Measurements from ENCODE around the gene PDE5A. TPM values are rescaled to one million over a fixed set of nuclear protein-coding genes. Genes with fewer than 3 reads are reported as not detected.
"Not testable (repeated sequence)": the region's sequence is repeated elsewhere in the genome, so short reads cannot be mapped to it uniquely, and the experiment has no call there.

Gene PDE5A
- polyA plus RNA-seq, 2 donors, result 1.8 to 4.3 TPM

DNA sequence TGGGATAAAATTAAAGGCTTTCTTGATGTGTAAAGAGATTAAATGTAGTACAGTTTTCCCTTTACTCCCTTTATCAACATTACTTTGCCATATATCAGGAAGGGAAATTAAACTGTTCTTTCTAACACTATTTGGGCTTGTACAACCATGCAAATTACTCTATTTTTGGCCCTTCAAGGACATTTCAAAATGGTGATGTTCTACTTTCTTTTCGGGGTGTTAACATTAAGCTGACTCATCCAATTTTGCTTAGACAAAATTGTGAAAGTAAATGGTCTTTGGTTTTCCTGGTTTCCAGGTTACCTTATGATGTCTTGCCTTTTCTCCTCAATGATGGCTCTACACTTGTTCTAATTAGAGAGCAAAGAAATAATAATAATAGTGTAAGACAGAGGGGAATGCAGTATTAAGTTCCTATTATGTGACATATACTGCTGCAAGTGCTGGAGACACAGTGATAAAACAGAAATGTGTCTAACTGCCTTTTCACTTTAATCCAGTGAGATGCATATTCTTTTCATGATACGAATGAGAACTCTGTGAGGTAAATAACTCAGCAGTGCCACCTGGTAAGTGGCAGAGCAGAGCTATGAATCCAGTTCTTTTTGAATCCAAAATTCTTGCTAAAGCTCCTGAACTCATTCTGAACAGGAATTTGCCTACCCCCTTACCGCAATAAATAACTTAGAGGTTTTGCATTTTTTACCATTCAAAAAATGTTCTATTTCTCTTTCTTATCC is 35.7 kb upstream of the PDE5A start:
- no peak overlapping the region for H3K4me3 ChIP-seq (ENCODE audit: low read depth in 1 of 2, low read length in 2 of 2)
- no peaks in the 10 kb centered on the region for H3K36me3 ChIP-seq (ENCODE audit: control insufficient read depth in 2 of 2, insufficient read depth in 2 of 2, low read length in 1 of 2)
- no peaks in the 10 kb centered on the region for H3K9me3 ChIP-seq (ENCODE audit: control insufficient read depth in 2 of 2, insufficient read depth in 1 of 2, low read depth in 1 of 2, low read length in 1 of 2)
- peaks cover 0 to 2% of the 10 kb centered on the region in 2 donors for H3K27me3 ChIP-seq (ENCODE audit: control insufficient read depth in 1 of 2, insufficient read depth in 2 of 2, low read length in 2 of 2)
- H3K27ac ChIP-seq (ENCODE audit: low read depth in 2 of 2, low read length in 1 of 2), result no peak overlapping the region
- no peaks in the 10 kb centered on the region for H3K4me1 ChIP-seq (ENCODE audit: control insufficient read depth in 2 of 2, insufficient read depth in 2 of 2, low read length in 1 of 2)
- 38 to 54% methylated on average over 3 of the region's 3 CpGs for WGBS, 2 donors

DNA sequence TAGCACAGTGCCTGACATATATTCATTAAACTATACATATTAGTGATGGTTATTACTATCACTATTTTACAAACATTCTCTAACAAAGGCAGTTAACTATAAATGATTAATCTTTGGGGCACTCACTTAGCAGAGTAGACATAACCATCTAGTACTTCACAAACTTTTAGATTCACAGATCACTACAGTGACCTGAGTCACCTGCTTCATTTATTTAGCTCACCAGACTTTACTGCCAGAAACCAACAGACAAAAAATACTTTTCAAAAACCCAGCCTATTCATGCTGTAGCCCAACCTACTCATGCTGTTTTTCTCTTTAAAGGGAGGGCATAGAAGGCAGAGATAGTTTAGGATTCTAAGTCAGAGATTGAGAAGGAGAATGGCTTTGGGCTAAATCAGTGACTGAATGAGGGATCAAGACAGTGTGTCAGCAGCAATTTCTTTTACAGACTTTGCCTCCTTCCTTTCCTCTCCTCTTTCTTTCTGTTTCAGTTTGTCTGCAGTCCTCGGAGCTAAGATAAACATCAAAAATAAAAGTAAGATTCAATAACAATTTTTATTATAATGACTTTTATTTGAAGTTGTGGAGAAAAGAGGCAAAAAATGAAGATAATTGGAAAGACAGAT is 34.7 kb upstream of the PDE5A start:
- Histone ChIP-seq H3K36me3 (ENCODE audit: control insufficient read depth in 2 of 2, insufficient read depth in 2 of 2, low read length in 1 of 2) (no peaks in the 10 kb centered on the region), H3K27ac (ENCODE audit: low read depth in 2 of 2, low read length in 1 of 2) (no peak overlapping the region), H3K4me3 (ENCODE audit: low read depth in 1 of 2, low read length in 2 of 2) (peak overlapping the region in 1 of 2 donors; percentile 4), H3K9me3 (ENCODE audit: control insufficient read depth in 2 of 2, insufficient read depth in 1 of 2, low read depth in 1 of 2, low read length in 1 of 2) (no peaks in the 10 kb centered on the region), H3K27me3 (ENCODE audit: control insufficient read depth in 1 of 2, insufficient read depth in 2 of 2, low read length in 2 of 2) (peaks cover 0 to 2% of the 10 kb centered on the region in 2 donors), H3K4me1 (ENCODE audit: control insufficient read depth in 2 of 2, insufficient read depth in 2 of 2, low read length in 1 of 2) (no peaks in the 10 kb centered on the region)
- 9 to 33% methylated on average over 1 of the region's 1 CpG for WGBS, 2 donors

DNA sequence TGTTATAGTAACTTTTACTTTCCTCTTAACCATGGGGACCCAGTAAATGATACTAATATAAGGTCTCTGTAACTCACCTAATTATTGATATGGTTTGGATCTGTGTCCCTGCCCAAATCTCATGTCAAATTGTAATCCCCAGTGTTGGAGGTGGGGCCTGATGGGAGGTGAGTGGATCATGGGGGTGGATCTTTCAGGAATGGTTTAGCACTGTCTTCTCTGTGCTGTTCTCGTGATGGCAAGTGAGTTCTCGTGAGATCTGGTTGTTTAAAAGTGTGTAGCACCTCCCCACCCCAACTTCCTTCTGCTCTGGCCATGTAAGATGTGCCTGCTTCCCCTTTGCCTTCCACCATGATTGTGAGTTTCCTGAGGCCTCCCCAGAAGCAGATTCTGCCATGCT is 34.0 kb upstream of the PDE5A start:
- not testable (repeated sequence) for H3K4me3 ChIP-seq (ENCODE audit: low read depth in 1 of 2, low read length in 2 of 2); H3K9me3 ChIP-seq (ENCODE audit: control insufficient read depth in 2 of 2, insufficient read depth in 1 of 2, low read depth in 1 of 2, low read length in 1 of 2); H3K36me3 ChIP-seq (ENCODE audit: control insufficient read depth in 2 of 2, insufficient read depth in 2 of 2, low read length in 1 of 2); H3K27me3 ChIP-seq (ENCODE audit: control insufficient read depth in 1 of 2, insufficient read depth in 2 of 2, low read length in 2 of 2); H3K4me1 ChIP-seq (ENCODE audit: control insufficient read depth in 2 of 2, insufficient read depth in 2 of 2, low read length in 1 of 2); H3K27ac ChIP-seq (ENCODE audit: low read depth in 2 of 2, low read length in 1 of 2)
- WGBS, 2 donors, result 50 to 82% methylated on average over 2 of the region's 2 CpGs

DNA sequence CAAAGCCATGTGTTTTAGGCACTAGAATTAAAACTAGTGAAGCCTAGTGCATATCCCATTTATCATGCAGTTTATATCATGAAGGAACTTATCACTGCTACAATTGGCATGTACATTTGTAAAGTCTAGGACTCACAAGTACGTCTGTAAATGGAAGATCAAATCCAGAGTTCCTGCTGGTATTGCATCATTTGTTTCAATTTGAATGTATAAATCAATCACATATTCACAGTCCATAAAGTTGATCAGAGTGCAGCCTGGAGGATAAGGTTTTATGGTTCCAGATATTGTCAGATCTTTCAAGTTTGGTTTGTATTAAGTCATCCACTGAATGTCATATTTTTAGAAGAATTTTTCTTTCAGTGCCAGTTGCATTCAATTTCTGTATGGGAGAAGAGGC is 32.6 kb upstream of the PDE5A start:
- no peak overlapping the region for H3K4me3 ChIP-seq (ENCODE audit: low read depth in 1 of 2, low read length in 2 of 2)
- no peaks in the 10 kb centered on the region for H3K4me1 ChIP-seq (ENCODE audit: control insufficient read depth in 2 of 2, insufficient read depth in 2 of 2, low read length in 1 of 2)
- H3K27ac ChIP-seq (ENCODE audit: low read depth in 2 of 2, low read length in 1 of 2), result no peak overlapping the region
- 34 to 41% methylated on average over 1 of the region's 1 CpG for WGBS, 2 donors
- no peaks in the 10 kb centered on the region for H3K36me3 ChIP-seq (ENCODE audit: control insufficient read depth in 2 of 2, insufficient read depth in 2 of 2, low read length in 1 of 2)
- H3K27me3 ChIP-seq (ENCODE audit: control insufficient read depth in 1 of 2, insufficient read depth in 2 of 2, low read length in 2 of 2), result peaks cover 0 to 2% of the 10 kb centered on the region in 2 donors
- no peaks in the 10 kb centered on the region for H3K9me3 ChIP-seq (ENCODE audit: control insufficient read depth in 2 of 2, insufficient read depth in 1 of 2, low read depth in 1 of 2, low read length in 1 of 2)

DNA sequence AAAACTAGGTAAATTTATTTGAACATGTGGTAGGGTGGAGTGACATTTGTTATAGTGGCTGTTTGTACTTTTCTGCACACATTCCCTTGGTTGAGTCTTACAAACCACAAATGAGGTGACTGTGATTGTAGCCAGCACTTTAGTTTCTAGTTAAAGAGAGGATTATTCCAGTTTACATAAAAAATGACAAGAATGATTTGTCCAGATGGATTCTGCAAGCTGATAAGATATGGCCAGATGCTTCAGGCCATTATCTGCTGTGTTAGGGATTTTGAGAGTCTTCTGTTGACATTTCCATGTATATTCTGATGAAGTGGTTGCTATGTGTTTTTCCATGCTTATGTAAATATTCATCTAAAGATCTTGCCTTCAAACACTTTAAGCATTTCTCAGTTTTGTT is 31.0 kb upstream of the PDE5A start:
- no peaks in the 10 kb centered on the region for H3K36me3 ChIP-seq (ENCODE audit: control insufficient read depth in 2 of 2, insufficient read depth in 2 of 2, low read length in 1 of 2)
- H3K4me1 ChIP-seq (ENCODE audit: control insufficient read depth in 2 of 2, insufficient read depth in 2 of 2, low read length in 1 of 2), result no peaks in the 10 kb centered on the region

DNA sequence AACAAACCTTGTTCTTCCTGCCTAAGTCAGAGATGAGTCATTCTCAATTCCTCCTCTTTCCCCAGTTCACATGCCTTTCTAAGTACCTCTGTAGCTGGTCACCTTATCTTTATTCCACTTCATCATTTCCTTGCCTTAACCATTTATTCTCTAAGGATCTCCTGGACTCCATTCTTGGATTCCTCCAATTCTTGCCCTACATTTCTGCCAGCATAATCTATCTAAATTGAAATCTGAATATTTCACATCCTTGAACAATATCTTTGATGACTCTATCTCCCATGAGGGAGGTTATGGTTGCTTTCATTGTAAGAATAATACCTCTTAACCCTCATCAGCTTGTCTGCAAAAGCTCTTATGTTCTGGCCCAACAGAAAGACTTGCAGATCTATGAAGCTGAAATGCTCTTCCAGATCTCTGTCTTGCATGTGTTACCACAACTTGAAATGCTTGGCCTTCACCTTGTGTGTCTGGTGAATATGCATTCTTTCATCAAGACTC is 28.6 kb upstream of the PDE5A start:
- Histone ChIP-seq H3K36me3 (ENCODE audit: control insufficient read depth in 2 of 2, insufficient read depth in 2 of 2, low read length in 1 of 2) (no peaks in the 10 kb centered on the region), H3K27ac (ENCODE audit: low read depth in 2 of 2, low read length in 1 of 2) (no peak overlapping the region), H3K4me1 (ENCODE audit: control insufficient read depth in 2 of 2, insufficient read depth in 2 of 2, low read length in 1 of 2) (no peaks in the 10 kb centered on the region)

More for the DNA sequence above, 31.0 kb upstream of the PDE5A start:
- Histone ChIP-seq H3K27me3 (ENCODE audit: control insufficient read depth in 1 of 2, insufficient read depth in 2 of 2, low read length in 2 of 2) (peaks cover 0 to 2% of the 10 kb centered on the region in 2 donors), H3K27ac (ENCODE audit: low read depth in 2 of 2, low read length in 1 of 2) (no peak overlapping the region), H3K4me3 (ENCODE audit: low read depth in 1 of 2, low read length in 2 of 2) (no peak overlapping the region), H3K9me3 (ENCODE audit: control insufficient read depth in 2 of 2, insufficient read depth in 1 of 2, low read depth in 1 of 2, low read length in 1 of 2) (no peaks in the 10 kb centered on the region)

DNA sequence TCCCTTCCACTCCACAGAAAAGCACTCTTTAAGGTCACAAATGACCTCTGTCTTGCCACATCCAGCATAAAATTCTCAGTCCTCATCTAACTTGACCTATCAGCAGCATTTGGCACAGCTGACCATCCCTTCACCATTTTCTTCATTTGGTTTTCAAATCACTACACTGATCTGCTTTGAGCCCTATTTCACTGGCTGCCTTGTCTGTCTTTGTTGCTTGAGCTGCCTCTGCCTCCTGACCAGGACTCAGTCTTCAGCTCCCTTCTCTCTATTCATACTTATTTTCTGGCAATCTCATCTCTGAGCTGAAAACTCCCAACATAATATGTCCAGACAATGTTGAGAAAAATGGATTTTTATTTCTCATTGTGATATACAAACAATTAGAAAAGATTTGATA is 27.7 kb upstream of the PDE5A start:
- H3K4me3 ChIP-seq (ENCODE audit: low read depth in 1 of 2, low read length in 2 of 2), result no peak overlapping the region
- H3K9me3 ChIP-seq (ENCODE audit: control insufficient read depth in 2 of 2, insufficient read depth in 1 of 2, low read depth in 1 of 2, low read length in 1 of 2), result no peaks in the 10 kb centered on the region
- H3K27me3 ChIP-seq (ENCODE audit: control insufficient read depth in 1 of 2, insufficient read depth in 2 of 2, low read length in 2 of 2), result no peaks in the 10 kb centered on the region
- H3K27ac ChIP-seq (ENCODE audit: low read depth in 2 of 2, low read length in 1 of 2), result no peak overlapping the region
- H3K36me3 ChIP-seq (ENCODE audit: control insufficient read depth in 2 of 2, insufficient read depth in 2 of 2, low read length in 1 of 2), result no peaks in the 10 kb centered on the region
- H3K4me1 ChIP-seq (ENCODE audit: control insufficient read depth in 2 of 2, insufficient read depth in 2 of 2, low read length in 1 of 2), result no peaks in the 10 kb centered on the region

More for the DNA sequence above, 28.6 kb upstream of the PDE5A start:
- H3K9me3 ChIP-seq (ENCODE audit: control insufficient read depth in 2 of 2, insufficient read depth in 1 of 2, low read depth in 1 of 2, low read length in 1 of 2), result no peaks in the 10 kb centered on the region
- H3K4me3 ChIP-seq (ENCODE audit: low read depth in 1 of 2, low read length in 2 of 2), result no peak overlapping the region
- no peaks in the 10 kb centered on the region for H3K27me3 ChIP-seq (ENCODE audit: control insufficient read depth in 1 of 2, insufficient read depth in 2 of 2, low read length in 2 of 2)

DNA sequence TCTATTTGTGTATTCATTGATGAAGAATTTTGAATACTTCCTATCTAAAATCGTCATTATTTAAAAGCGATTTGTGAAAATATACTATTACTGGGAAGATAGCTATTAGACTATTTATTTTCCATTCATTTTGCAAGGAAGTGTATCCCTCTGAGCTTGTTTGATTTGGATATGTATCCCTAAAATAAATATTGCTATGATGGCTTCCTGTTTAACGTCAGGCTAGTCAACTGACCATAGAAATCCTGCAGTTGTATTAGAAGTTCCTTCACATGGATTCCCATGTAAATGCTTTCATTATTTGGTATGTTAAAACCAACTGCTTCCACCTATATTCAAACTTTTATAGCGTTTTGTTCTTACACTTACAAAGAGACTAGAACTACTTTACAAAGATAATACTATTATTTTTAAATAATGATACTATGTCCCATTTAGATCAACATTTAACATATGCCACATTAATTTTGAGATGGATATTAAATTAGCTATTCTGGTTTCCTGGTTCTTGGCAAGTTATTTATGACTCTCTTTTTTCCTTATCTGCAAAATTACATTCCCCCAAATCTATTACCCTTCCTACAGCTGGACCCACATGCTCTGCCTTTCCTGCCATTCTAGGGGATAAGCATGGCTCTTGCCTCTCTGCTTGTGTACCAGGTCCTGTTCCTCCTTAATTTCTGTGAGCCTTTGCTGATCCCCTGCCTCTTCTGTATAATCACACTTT is 26.7 kb upstream of the PDE5A start:
- Histone ChIP-seq H3K4me3 (ENCODE audit: low read depth in 1 of 2, low read length in 2 of 2) (no peak overlapping the region), H3K36me3 (ENCODE audit: control insufficient read depth in 2 of 2, insufficient read depth in 2 of 2, low read length in 1 of 2) (no peaks in the 10 kb centered on the region), H3K4me1 (ENCODE audit: control insufficient read depth in 2 of 2, insufficient read depth in 2 of 2, low read length in 1 of 2) (no peaks in the 10 kb centered on the region), H3K9me3 (ENCODE audit: control insufficient read depth in 2 of 2, insufficient read depth in 1 of 2, low read depth in 1 of 2, low read length in 1 of 2) (no peaks in the 10 kb centered on the region), H3K27ac (ENCODE audit: low read depth in 2 of 2, low read length in 1 of 2) (no peak overlapping the region), H3K27me3 (ENCODE audit: control insufficient read depth in 1 of 2, insufficient read depth in 2 of 2, low read length in 2 of 2) (no peaks in the 10 kb centered on the region)
- 53 to 58% methylated on average over 4 of the region's 4 CpGs for WGBS, 2 donors

DNA sequence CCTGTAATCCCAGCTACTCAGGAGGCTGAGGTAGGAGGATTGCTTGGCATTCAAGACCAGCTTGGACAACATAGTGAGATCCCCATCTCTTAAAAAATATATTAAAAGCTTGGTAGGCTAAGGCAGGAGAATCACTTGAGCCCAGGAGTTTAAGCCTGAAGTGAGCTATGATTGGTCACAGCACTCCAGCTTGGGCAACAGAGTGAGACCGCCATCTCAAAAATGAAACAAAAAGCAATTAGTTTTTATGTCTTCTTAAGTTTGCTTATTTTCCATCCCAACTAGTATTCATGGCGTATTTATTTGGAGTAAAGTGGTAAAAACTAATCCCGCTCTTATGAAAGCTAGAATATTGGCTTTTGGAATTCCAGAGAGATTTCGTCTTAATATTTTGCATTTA is 25.4 kb upstream of the PDE5A start:
- no peaks in the 10 kb centered on the region for H3K36me3 ChIP-seq (ENCODE audit: control insufficient read depth in 2 of 2, insufficient read depth in 2 of 2, low read length in 1 of 2)
- H3K9me3 ChIP-seq (ENCODE audit: control insufficient read depth in 2 of 2, insufficient read depth in 1 of 2, low read depth in 1 of 2, low read length in 1 of 2), result no peaks in the 10 kb centered on the region
- H3K27ac ChIP-seq (ENCODE audit: low read depth in 2 of 2, low read length in 1 of 2), result no peak overlapping the region
- 82 to 84% methylated on average over 4 of the region's 4 CpGs for WGBS, 2 donors
- no peaks in the 10 kb centered on the region for H3K27me3 ChIP-seq (ENCODE audit: control insufficient read depth in 1 of 2, insufficient read depth in 2 of 2, low read length in 2 of 2)
- no peak overlapping the region for H3K4me3 ChIP-seq (ENCODE audit: low read depth in 1 of 2, low read length in 2 of 2)
- no peaks in the 10 kb centered on the region for H3K4me1 ChIP-seq (ENCODE audit: control insufficient read depth in 2 of 2, insufficient read depth in 2 of 2, low read length in 1 of 2)
